Calu3 (cell line): ENCODE results near the gene CEMIP. TPM values are rescaled to one million over a fixed set of nuclear protein-coding genes. Genes with fewer than 3 reads are reported as not detected.

Experiments
- BruUV-seq: library from RNA; stranded (reverse); fragments of 400-500 nt; replicated peaks from 2 replicates; lab custom pipeline; 2021; lab: Mats Ljungman, UMichigan
- CTCF ChIA-PET: fragments of 300-600 bp; sonication (Branson Sonifier 250); formaldehyde crosslinking; loops from one replicate; lab custom pipeline; 2022; ENCODE audit warnings: antibody characterized with exemption; lab: Charles Lee
- DNase-seq: peaks from one replicate; pipeline ENCODE4 v3.0.0; 2022
- H3K27ac Mint-ChIP-seq: one replicate; pipeline ENCODE4 v1.8.0; 2022; ENCODE audit warnings: mixed read lengths; ENCODE audit not compliant: unreplicated experiment
- H3K27me3 Mint-ChIP-seq: one replicate; pipeline ENCODE4 v1.8.0; 2022; ENCODE audit warnings: mixed read lengths; ENCODE audit not compliant: unreplicated experiment
- H3K36me3 Mint-ChIP-seq: one replicate; pipeline ENCODE4 v1.8.0; 2022; ENCODE audit warnings: mild to moderate bottlenecking, moderate library complexity, mixed read lengths; ENCODE audit not compliant: insufficient read depth, unreplicated experiment
- H3K4me1 Mint-ChIP-seq: one replicate; pipeline ENCODE4 v1.8.0; 2022; ENCODE audit warnings: mild to moderate bottlenecking, low read depth, mixed read lengths; ENCODE audit not compliant: unreplicated experiment
- H3K4me3 Mint-ChIP-seq: one replicate; pipeline ENCODE4 v1.8.0; 2022; ENCODE audit warnings: mild to moderate bottlenecking, low read depth, moderate library complexity, mixed read lengths; ENCODE audit not compliant: unreplicated experiment
- H3K9me3 Mint-ChIP-seq: one replicate; pipeline ENCODE4 v1.8.0; 2022; ENCODE audit warnings: low read depth, mixed read lengths; ENCODE audit not compliant: unreplicated experiment
- CTCF ChIP-seq: fragments of 200-600 bp; IDR thresholded peaks from one replicate; pipeline ENCODE4 v1.8.0; 2022; ENCODE audit warnings: antibody characterized with exemption; ENCODE audit not compliant: unreplicated experiment
- intact Hi-C: fragments of 100-400 bp; cut with micrococcal nuclease; formaldehyde crosslinking; loops from one replicate; pipeline ENCODE4 v1.10.0; 2022; ENCODE audit not compliant: unreplicated experiment
- total RNA-seq: library from RNA; stranded (reverse); gene quantifications from 2 replicates; pipeline ENCODE4 v1.2.3, GENCODE V29; 2022

The CEMIP gene
- total RNA-seq, 1 experiment from 2014 or later, result 1.8 TPM

- BruUV-seq, result no TSS peak
These were observed 141.1 kb downstream of the CEMIP start for GRCh38 chr15:80920271-80920699.

GRCh38 chr15:80921736-80922410, 142.7 kb downstream of the CEMIP start:
- BruUV-seq, result no TSS peak

More at GRCh38 chr15:80920271-80920699, 141.1 kb downstream of the CEMIP start:
- no peak for TF ChIP-seq CTCF
- no peak for DNase-seq
- Mint-ChIP-seq H3K4me1 (no peaks in the 10 kb centered on the region), H3K27me3 (no peaks in the 10 kb centered on the region), H3K9me3 (no peaks in the 10 kb centered on the region), H3K4me3 (no peak overlapping the region), H3K27ac (no peak overlapping the region), H3K36me3 (no peaks in the 10 kb centered on the region)
- intact Hi-C loops, result no loop called here
- CTCF ChIA-PET, result no interaction called here

GRCh38 chr15:80923668-80924067, 144.5 kb downstream of the CEMIP start:
- no TSS peak for BruUV-seq
- intact Hi-C loops, result no loop called here
- no peak for DNase-seq
- H3K27ac Mint-ChIP-seq, result no peak overlapping the region
- H3K36me3 Mint-ChIP-seq, result no peaks in the 10 kb centered on the region
- H3K4me1 Mint-ChIP-seq, result no peaks in the 10 kb centered on the region
- CTCF ChIA-PET, result no interaction called here
- no peaks in the 10 kb centered on the region for H3K27me3 Mint-ChIP-seq
- H3K9me3 Mint-ChIP-seq, result no peaks in the 10 kb centered on the region
- no peak for TF ChIP-seq CTCF
- H3K4me3 Mint-ChIP-seq, result no peak overlapping the region

More at GRCh38 chr15:80921736-80922410, 142.7 kb downstream of the CEMIP start:
- Mint-ChIP-seq H3K27ac (no peak overlapping the region), H3K36me3 (no peaks in the 10 kb centered on the region), H3K4me1 (no peaks in the 10 kb centered on the region), H3K27me3 (no peaks in the 10 kb centered on the region), H3K9me3 (no peaks in the 10 kb centered on the region), H3K4me3 (no peak overlapping the region)
- DNase-seq, result no peak
- intact Hi-C loops, result no loop called here
- CTCF ChIA-PET, result interaction anchor here (1.0 kb wide), 1 partner anchor 13 kb away, joined by 3 read pairs; no protein-coding TSS in a partner anchor
- TF ChIP-seq CTCF, result no peak

- CTCF ChIA-PET, result no interaction called here
- H3K27ac Mint-ChIP-seq, result no peak overlapping the region
These were observed 145.1 kb downstream of the CEMIP start for GRCh38 chr15:80924278-80924677.

More at GRCh38 chr15:80924278-80924677, 145.1 kb downstream of the CEMIP start:
- BruUV-seq, result no TSS peak
- H3K27me3 Mint-ChIP-seq, result no peaks in the 10 kb centered on the region
- no peak for DNase-seq
- H3K4me3 Mint-ChIP-seq, result no peak overlapping the region
- H3K36me3 Mint-ChIP-seq, result no peaks in the 10 kb centered on the region
- no peak for TF ChIP-seq CTCF
- no peaks in the 10 kb centered on the region for H3K4me1 Mint-ChIP-seq
- intact Hi-C loops, result no loop called here
- H3K9me3 Mint-ChIP-seq, result no peaks in the 10 kb centered on the region
